Measurements from ENCODE around the gene XRN1. TPM values are rescaled to one million over a fixed set of nuclear protein-coding genes. Genes with fewer than 3 reads are reported as not detected.

Gene XRN1
- total and polyA plus RNA-seq, 2 donors (not counting 1 experiment from before 2014, with no cell fraction given): 19.9 to 55.7 TPM

DNA sequence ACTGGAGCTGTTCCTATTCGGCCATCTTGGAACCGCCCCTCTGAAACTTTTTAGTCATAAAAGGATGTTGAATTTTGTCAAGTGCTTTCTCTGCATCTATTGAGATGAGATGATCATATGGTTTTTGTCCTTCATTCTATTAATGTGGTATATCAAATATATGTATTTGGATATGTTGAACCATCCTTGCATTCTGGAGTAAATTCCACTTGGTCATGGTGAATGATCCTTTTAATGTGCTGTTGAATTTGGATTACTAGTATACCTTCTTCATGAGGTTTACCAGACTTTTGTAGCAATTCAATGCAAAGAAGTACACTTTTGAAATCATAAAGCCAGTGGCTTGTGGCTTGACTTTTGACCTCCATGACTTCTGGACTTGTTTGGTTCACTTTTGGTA lies 33.4 kb upstream of the XRN1 start:
- H3K9me3 ChIP-seq (ENCODE audit: control insufficient read depth, insufficient read depth, low read depth, low read length): no peaks in the 10 kb centered on the region
- no peak overlapping the region for H3K9ac ChIP-seq (ENCODE audit: insufficient read depth, low read length)
- peaks cover 2% of the 10 kb centered on the region for H3K36me3 ChIP-seq (ENCODE audit: control insufficient read depth, insufficient read depth, low read length)
- TF ChIP-seq, protein P1, sequence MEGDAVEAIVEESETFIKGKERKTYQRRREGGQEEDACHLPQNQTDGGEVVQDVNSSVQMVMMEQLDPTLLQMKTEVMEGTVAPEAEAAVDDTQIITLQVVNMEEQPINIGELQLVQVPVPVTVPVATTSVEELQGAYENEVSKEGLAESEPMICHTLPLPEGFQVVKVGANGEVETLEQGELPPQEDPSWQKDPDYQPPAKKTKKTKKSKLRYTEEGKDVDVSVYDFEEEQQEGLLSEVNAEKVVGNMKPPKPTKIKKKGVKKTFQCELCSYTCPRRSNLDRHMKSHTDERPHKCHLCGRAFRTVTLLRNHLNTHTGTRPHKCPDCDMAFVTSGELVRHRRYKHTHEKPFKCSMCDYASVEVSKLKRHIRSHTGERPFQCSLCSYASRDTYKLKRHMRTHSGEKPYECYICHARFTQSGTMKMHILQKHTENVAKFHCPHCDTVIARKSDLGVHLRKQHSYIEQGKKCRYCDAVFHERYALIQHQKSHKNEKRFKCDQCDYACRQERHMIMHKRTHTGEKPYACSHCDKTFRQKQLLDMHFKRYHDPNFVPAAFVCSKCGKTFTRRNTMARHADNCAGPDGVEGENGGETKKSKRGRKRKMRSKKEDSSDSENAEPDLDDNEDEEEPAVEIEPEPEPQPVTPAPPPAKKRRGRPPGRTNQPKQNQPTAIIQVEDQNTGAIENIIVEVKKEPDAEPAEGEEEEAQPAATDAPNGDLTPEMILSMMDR (conservative IDR thresholded peaks at IDR 0.05 in 1 of 2, IDR thresholded peaks at IDR 0.05 in 1 of 2; ENCODE audit: low read depth in 1 of 2, low read length in 2 of 2): no peak
- TF ChIP-seq EZH2 (IDR thresholded peaks at IDR 0.05; ENCODE audit: low read length, missing control alignments): no peak
- H3K27ac ChIP-seq (ENCODE audit: insufficient read depth, low read length): no peak overlapping the region
- no peaks in the 10 kb centered on the region for H3K79me2 ChIP-seq (ENCODE audit: control insufficient read depth, insufficient read depth, low read length)
- no peak overlapping the region for H3K4me2 ChIP-seq (ENCODE audit: extremely low read depth, insufficient read depth, low read length)
- DNase-seq (ENCODE audit: low read depth in 2 of 2): no peak
- no peak overlapping the region for H2AFZ ChIP-seq (ENCODE audit: low read length)
- no peaks in the 10 kb centered on the region for H3K4me1 ChIP-seq (ENCODE audit: control insufficient read depth, extremely low read depth, insufficient read depth, low read length)
- H3K27me3 ChIP-seq (ENCODE audit: control insufficient read depth, insufficient read depth, low read length): no peaks in the 10 kb centered on the region
- H4K20me1 ChIP-seq (ENCODE audit: control insufficient read depth, extremely low read depth, insufficient read depth, low read length): no peaks in the 10 kb centered on the region
- H3K4me3 ChIP-seq (replicated peaks in 1 of 4; ENCODE audit: control extremely low read depth in 1 of 4, insufficient read depth in 1 of 4, low read depth in 3 of 4, low read length in 4 of 4): no peak overlapping the region

DNA sequence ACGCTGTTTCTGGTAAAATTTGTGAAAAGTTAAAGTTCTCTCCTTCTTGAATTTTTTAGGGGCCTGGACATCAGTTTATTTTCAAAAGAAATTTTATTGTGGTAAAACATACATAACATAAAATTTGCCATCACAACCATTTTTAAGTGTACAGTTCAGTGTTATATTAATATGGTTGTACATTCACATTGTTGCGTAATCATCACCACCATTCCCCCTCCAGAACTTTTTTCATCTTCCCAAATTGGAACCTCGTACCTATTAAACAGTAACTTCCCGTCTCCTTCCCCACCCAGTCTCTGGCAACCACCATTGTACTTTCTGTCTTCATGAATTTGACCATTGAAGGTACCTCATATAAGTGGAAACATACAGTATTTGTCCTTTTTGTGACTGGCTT lies 23.0 kb upstream of the XRN1 start:
- no peaks in the 10 kb centered on the region for H3K4me1 ChIP-seq (ENCODE audit: control insufficient read depth, extremely low read depth, insufficient read depth, low read length)
- H3K9me3 ChIP-seq (ENCODE audit: control insufficient read depth, insufficient read depth, low read depth, low read length): no peaks in the 10 kb centered on the region
- no peaks in the 10 kb centered on the region for H3K36me3 ChIP-seq (ENCODE audit: control insufficient read depth, insufficient read depth, low read length)
- H2AFZ ChIP-seq (ENCODE audit: low read length): no peak overlapping the region
- DNase-seq (ENCODE audit: low read depth in 2 of 2): no peak
- no peak overlapping the region for H3K9ac ChIP-seq (ENCODE audit: insufficient read depth, low read length)
- no peaks in the 10 kb centered on the region for H3K27me3 ChIP-seq (ENCODE audit: control insufficient read depth, insufficient read depth, low read length)
- no peak overlapping the region for H3K4me2 ChIP-seq (ENCODE audit: extremely low read depth, insufficient read depth, low read length)
- no peak overlapping the region for H3K27ac ChIP-seq (ENCODE audit: insufficient read depth, low read length)
- no peaks in the 10 kb centered on the region for H3K79me2 ChIP-seq (ENCODE audit: control insufficient read depth, insufficient read depth, low read length)
- no peak overlapping the region for H3K4me3 ChIP-seq (replicated peaks in 1 of 4; ENCODE audit: control extremely low read depth in 1 of 4, insufficient read depth in 1 of 4, low read depth in 3 of 4, low read length in 4 of 4)
- no peaks in the 10 kb centered on the region for H4K20me1 ChIP-seq (ENCODE audit: control insufficient read depth, extremely low read depth, insufficient read depth, low read length)
- TF ChIP-seq, protein P1 (conservative IDR thresholded peaks at IDR 0.05 in 1 of 2, IDR thresholded peaks at IDR 0.05 in 1 of 2; ENCODE audit: low read depth in 1 of 2, low read length in 2 of 2): no peak
- TF ChIP-seq EZH2 (IDR thresholded peaks at IDR 0.05; ENCODE audit: low read length, missing control alignments): no peak

DNA sequence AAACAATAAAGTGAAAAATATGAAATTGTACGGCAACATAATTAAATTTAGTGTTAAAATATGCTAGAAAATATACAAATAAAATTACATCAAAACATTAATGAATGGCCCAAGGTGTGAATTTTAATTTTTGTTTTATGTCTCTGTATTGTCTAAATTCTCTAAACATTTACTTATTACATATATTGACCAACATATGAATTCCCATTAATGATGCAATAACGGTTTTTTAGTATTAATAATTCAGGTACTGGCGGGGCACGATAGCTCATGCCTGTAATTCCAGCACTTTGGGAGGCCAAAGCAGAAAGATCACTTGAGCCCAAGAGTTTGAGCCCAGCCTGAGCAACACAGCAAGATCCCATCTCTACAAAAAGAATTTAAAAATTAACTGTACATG lies 20.6 kb upstream of the XRN1 start:
- no peak for DNase-seq (ENCODE audit: low read depth in 2 of 2)
- H3K9me3 ChIP-seq (ENCODE audit: control insufficient read depth, insufficient read depth, low read depth, low read length): no peaks in the 10 kb centered on the region
- no peak overlapping the region for H3K9ac ChIP-seq (ENCODE audit: insufficient read depth, low read length)
- no peak overlapping the region for H3K27ac ChIP-seq (ENCODE audit: insufficient read depth, low read length)
- H3K4me2 ChIP-seq (ENCODE audit: extremely low read depth, insufficient read depth, low read length): no peak overlapping the region
- H3K4me3 ChIP-seq (replicated peaks in 1 of 4; ENCODE audit: control extremely low read depth in 1 of 4, insufficient read depth in 1 of 4, low read depth in 3 of 4, low read length in 4 of 4): no peak overlapping the region
- no peaks in the 10 kb centered on the region for H4K20me1 ChIP-seq (ENCODE audit: control insufficient read depth, extremely low read depth, insufficient read depth, low read length)
- H3K79me2 ChIP-seq (ENCODE audit: control insufficient read depth, insufficient read depth, low read length): no peaks in the 10 kb centered on the region
- H3K27me3 ChIP-seq (ENCODE audit: control insufficient read depth, insufficient read depth, low read length): no peaks in the 10 kb centered on the region
- H3K36me3 ChIP-seq (ENCODE audit: control insufficient read depth, insufficient read depth, low read length): no peaks in the 10 kb centered on the region
- H3K4me1 ChIP-seq (ENCODE audit: control insufficient read depth, extremely low read depth, insufficient read depth, low read length): no peaks in the 10 kb centered on the region
- no peak overlapping the region for H2AFZ ChIP-seq (ENCODE audit: low read length)
- TF ChIP-seq EZH2 (IDR thresholded peaks at IDR 0.05; ENCODE audit: low read length, missing control alignments): no peak
- TF ChIP-seq, protein P1 (conservative IDR thresholded peaks at IDR 0.05 in 1 of 2, IDR thresholded peaks at IDR 0.05 in 1 of 2; ENCODE audit: low read depth in 1 of 2, low read length in 2 of 2): no peak
